ENCODE results near the gene KIAA0825.

KIAA0825 gene

GRCh38 chr5:94316916-94317838 lies 301.2 kb downstream of the KIAA0825 start:
- no peak for TF ChIP-seq SUZ12 (IDR thresholded peaks at IDR 0.05; ENCODE audit: extremely low read depth, insufficient read depth, insufficient read length)
- no peak for TF ChIP-seq YY1 (IDR thresholded peaks at IDR 0.05; ENCODE audit: insufficient read depth, insufficient read length)
- TF ChIP-seq ZNF274 (IDR thresholded peaks at IDR 0.05; ENCODE audit: low read depth, low read length): no peak

DNA sequence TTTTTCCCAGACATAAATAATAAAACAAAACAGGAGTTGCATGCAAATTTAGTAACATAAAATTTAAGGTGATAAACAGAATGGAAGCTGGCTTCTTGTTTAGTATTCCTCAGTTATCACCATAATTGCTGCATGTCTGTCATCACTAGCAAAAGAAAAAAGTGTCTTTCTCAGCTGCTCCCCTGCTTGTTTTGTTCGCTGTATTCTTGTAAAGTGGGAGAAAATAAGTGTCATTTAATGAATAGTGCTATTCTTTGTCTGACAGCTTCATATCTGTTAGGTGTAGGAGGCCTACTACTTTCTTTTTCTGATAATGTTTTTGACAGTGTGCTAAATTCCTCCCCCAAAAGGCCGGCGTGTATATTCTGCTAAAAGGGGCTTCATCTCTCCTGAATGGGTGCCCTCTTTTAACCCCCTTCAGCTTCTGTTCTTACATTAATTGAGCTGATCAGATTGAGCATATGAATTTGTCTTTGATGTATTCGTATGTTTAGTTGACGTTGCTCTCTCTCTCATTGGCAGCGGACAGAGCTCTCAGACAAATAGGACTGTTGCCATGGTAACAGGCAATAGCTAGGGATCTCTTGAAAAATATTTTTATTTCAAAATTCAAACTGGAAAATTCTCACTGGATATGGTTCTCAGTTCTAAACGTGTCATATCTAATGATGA lies 303.8 kb downstream of the KIAA0825 start:
- H3K4me1 ChIP-seq (ENCODE audit: insufficient read depth, insufficient read length): no peaks in the 10 kb centered on the region
- DNase-seq (ENCODE audit: low read depth, low spot score): no peak
- H3K27me3 ChIP-seq (ENCODE audit: insufficient read depth, insufficient read length): no peaks in the 10 kb centered on the region
- no peaks in the 10 kb centered on the region for H3K36me3 ChIP-seq (ENCODE audit: insufficient read depth, insufficient read length, low read length)
- no peak overlapping the region for H3K9ac ChIP-seq (ENCODE audit: insufficient read length, low read depth)
- H3K4me3 ChIP-seq (ENCODE audit: insufficient read length, low read depth): no peak overlapping the region
- TF ChIP-seq ZNF274 (IDR thresholded peaks at IDR 0.05; ENCODE audit: low read depth, low read length): no peak
- no peak for TF ChIP-seq SUZ12 (IDR thresholded peaks at IDR 0.05; ENCODE audit: extremely low read depth, insufficient read depth, insufficient read length)
- no peak for TF ChIP-seq YY1 (IDR thresholded peaks at IDR 0.05; ENCODE audit: insufficient read depth, insufficient read length)
- no peaks in the 10 kb centered on the region for H3K9me3 ChIP-seq (ENCODE audit: insufficient read depth, low read length)

More at GRCh38 chr5:94316916-94317838, 301.2 kb downstream of the KIAA0825 start:
- Histone ChIP-seq H3K4me1 (ENCODE audit: insufficient read depth, insufficient read length) (no peaks in the 10 kb centered on the region), H3K27me3 (ENCODE audit: insufficient read depth, insufficient read length) (no peaks in the 10 kb centered on the region), H3K9me3 (ENCODE audit: insufficient read depth, low read length) (no peaks in the 10 kb centered on the region), H3K4me3 (ENCODE audit: insufficient read length, low read depth) (no peak overlapping the region), H3K36me3 (ENCODE audit: insufficient read depth, insufficient read length, low read length) (no peaks in the 10 kb centered on the region), H3K9ac (ENCODE audit: insufficient read length, low read depth) (no peak overlapping the region)
- no peak for DNase-seq (ENCODE audit: low read depth, low spot score)

- no peak for DNase-seq (ENCODE audit: low read depth, low spot score)
- Histone ChIP-seq H3K36me3 (ENCODE audit: insufficient read depth, insufficient read length, low read length) (no peaks in the 10 kb centered on the region), H3K4me1 (ENCODE audit: insufficient read depth, insufficient read length) (no peaks in the 10 kb centered on the region), H3K9ac (ENCODE audit: insufficient read length, low read depth) (no peak overlapping the region), H3K9me3 (ENCODE audit: insufficient read depth, low read length) (no peaks in the 10 kb centered on the region), H3K4me3 (ENCODE audit: insufficient read length, low read depth) (no peak overlapping the region), H3K27me3 (ENCODE audit: insufficient read depth, insufficient read length) (no peaks in the 10 kb centered on the region)
- TF ChIP-seq YY1 (IDR thresholded peaks at IDR 0.05; ENCODE audit: insufficient read depth, insufficient read length) (no peak), ZNF274 (IDR thresholded peaks at IDR 0.05; ENCODE audit: low read depth, low read length) (no peak), SUZ12 (IDR thresholded peaks at IDR 0.05; ENCODE audit: extremely low read depth, insufficient read depth, insufficient read length) (no peak)
Observed at GRCh38 chr5:94313696-94314095, 304.7 kb downstream of the KIAA0825 start.

DNA sequence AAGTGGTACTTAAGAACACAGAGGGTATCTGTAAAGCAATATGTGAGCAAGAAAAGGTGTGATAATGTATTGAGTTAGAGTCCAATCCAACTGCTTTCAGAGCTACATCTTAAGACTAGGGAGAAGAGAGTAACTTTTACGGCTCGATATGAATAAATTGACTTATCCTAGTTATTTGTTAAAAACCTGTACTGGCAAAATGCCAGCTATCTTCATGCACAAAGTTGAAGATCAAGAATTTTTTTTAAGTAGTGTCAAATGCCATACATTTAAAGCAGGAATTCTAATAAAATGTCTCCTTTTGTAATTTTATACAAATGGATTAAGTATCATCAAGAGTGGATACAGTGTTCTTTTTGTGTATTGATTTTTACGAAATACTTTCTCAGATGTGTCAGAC lies 305.2 kb downstream of the KIAA0825 start:
- TF ChIP-seq YY1 (IDR thresholded peaks at IDR 0.05; ENCODE audit: insufficient read depth, insufficient read length): no peak
- TF ChIP-seq ZNF274 (IDR thresholded peaks at IDR 0.05; ENCODE audit: low read depth, low read length): no peak
- no peak for TF ChIP-seq SUZ12 (IDR thresholded peaks at IDR 0.05; ENCODE audit: extremely low read depth, insufficient read depth, insufficient read length)
- Histone ChIP-seq H3K36me3 (ENCODE audit: insufficient read depth, insufficient read length, low read length) (no peaks in the 10 kb centered on the region), H3K4me1 (ENCODE audit: insufficient read depth, insufficient read length) (no peaks in the 10 kb centered on the region), H3K27me3 (ENCODE audit: insufficient read depth, insufficient read length) (no peaks in the 10 kb centered on the region), H3K4me3 (ENCODE audit: insufficient read length, low read depth) (no peak overlapping the region), H3K9me3 (ENCODE audit: insufficient read depth, low read length) (no peaks in the 10 kb centered on the region), H3K9ac (ENCODE audit: insufficient read length, low read depth) (no peak overlapping the region)
- no peak for DNase-seq (ENCODE audit: low read depth, low spot score)

DNA sequence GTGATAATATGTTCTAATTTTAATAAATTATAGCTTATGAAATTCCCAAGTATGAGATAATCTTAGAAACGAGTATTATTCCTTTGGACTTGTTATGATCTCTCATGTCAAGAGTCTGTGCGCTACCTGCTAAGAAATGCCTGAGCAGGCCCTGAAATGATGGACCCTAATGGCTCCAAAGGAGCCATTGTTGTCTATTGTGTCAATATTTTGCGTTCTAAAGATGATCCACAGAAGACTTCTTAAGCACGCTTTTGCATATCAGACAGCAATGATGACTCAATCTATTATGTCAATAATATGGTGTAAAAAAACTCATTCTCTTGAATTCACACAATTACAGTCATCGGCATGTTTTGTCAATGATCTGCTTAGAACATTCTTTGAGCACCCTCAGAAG lies 306.1 kb downstream of the KIAA0825 start:
- Histone ChIP-seq H3K4me1 (ENCODE audit: insufficient read depth, insufficient read length) (no peaks in the 10 kb centered on the region), H3K4me3 (ENCODE audit: insufficient read length, low read depth) (no peak overlapping the region)

DNA sequence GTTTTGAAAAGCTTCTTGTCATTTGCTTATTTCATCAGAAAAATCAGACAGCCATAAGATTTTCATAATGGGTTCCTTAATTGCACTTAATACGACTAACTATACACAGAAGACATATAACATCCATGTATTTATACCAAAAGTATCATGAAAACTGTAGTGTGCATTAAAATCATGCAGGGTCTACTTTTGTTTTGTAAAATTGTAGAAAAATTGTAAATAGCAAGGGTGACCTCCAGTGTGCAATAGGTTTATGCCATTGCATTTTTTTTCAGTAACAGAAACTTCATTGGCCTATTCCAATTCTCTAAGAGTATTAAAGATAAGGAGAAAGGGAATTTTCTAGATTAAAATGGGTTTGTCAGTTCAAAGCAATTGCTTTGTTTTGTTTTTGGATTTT lies 307.6 kb downstream of the KIAA0825 start:
- Histone ChIP-seq H3K36me3 (ENCODE audit: insufficient read depth, insufficient read length, low read length) (no peaks in the 10 kb centered on the region), H3K27me3 (ENCODE audit: insufficient read depth, insufficient read length) (no peaks in the 10 kb centered on the region), H3K4me3 (ENCODE audit: insufficient read length, low read depth) (no peak overlapping the region), H3K9ac (ENCODE audit: insufficient read length, low read depth) (no peak overlapping the region), H3K4me1 (ENCODE audit: insufficient read depth, insufficient read length) (no peaks in the 10 kb centered on the region), H3K9me3 (ENCODE audit: insufficient read depth, low read length) (no peaks in the 10 kb centered on the region)
- no peak for DNase-seq (ENCODE audit: low read depth, low spot score)
- TF ChIP-seq YY1 (IDR thresholded peaks at IDR 0.05; ENCODE audit: insufficient read depth, insufficient read length) (no peak), SUZ12 (IDR thresholded peaks at IDR 0.05; ENCODE audit: extremely low read depth, insufficient read depth, insufficient read length) (no peak)

More for the DNA sequence above, 306.1 kb downstream of the KIAA0825 start:
- no peaks in the 10 kb centered on the region for H3K9me3 ChIP-seq (ENCODE audit: insufficient read depth, low read length)
- no peak overlapping the region for H3K9ac ChIP-seq (ENCODE audit: insufficient read length, low read depth)
- H3K27me3 ChIP-seq (ENCODE audit: insufficient read depth, insufficient read length): no peaks in the 10 kb centered on the region
- no peak for DNase-seq (ENCODE audit: low read depth, low spot score)
- TF ChIP-seq SUZ12 (IDR thresholded peaks at IDR 0.05; ENCODE audit: extremely low read depth, insufficient read depth, insufficient read length): no peak
- TF ChIP-seq ZNF274 (IDR thresholded peaks at IDR 0.05; ENCODE audit: low read depth, low read length): no peak
- TF ChIP-seq YY1 (IDR thresholded peaks at IDR 0.05; ENCODE audit: insufficient read depth, insufficient read length): no peak
- no peaks in the 10 kb centered on the region for H3K36me3 ChIP-seq (ENCODE audit: insufficient read depth, insufficient read length, low read length)

DNA sequence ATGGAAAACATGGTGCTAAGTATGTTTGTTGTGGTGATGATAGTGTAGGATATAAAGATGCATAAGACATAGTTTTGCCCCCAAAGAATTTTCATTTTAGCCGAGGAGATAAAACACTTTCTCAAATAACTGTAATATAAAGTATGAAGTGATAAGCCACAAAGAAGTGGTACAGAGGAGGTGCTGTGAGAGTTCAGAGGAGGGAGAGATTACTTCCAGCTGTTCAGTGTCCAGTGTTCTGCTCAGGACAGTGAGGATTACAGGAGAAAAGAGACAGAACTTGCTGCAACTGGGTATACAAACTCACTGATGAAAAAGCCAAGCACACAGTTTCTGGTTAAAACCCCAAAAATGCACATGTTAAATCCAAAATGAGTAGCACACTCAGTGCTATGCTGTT lies 309.3 kb downstream of the KIAA0825 start:
- Histone ChIP-seq H3K4me3 (ENCODE audit: insufficient read length, low read depth) (no peak overlapping the region), H3K9me3 (ENCODE audit: insufficient read depth, low read length) (no peaks in the 10 kb centered on the region), H3K9ac (ENCODE audit: insufficient read length, low read depth) (no peak overlapping the region), H3K27me3 (ENCODE audit: insufficient read depth, insufficient read length) (no peaks in the 10 kb centered on the region), H3K4me1 (ENCODE audit: insufficient read depth, insufficient read length) (no peaks in the 10 kb centered on the region), H3K36me3 (ENCODE audit: insufficient read depth, insufficient read length, low read length) (no peaks in the 10 kb centered on the region)
- no peak for DNase-seq (ENCODE audit: low read depth, low spot score)
- TF ChIP-seq SUZ12 (IDR thresholded peaks at IDR 0.05; ENCODE audit: extremely low read depth, insufficient read depth, insufficient read length): no peak
- no peak for TF ChIP-seq YY1 (IDR thresholded peaks at IDR 0.05; ENCODE audit: insufficient read depth, insufficient read length)
- TF ChIP-seq ZNF274 (IDR thresholded peaks at IDR 0.05; ENCODE audit: low read depth, low read length): no peak
